ENCODE measurements around the gene UBE4B.

- TF ChIP-seq, protein P1, sequence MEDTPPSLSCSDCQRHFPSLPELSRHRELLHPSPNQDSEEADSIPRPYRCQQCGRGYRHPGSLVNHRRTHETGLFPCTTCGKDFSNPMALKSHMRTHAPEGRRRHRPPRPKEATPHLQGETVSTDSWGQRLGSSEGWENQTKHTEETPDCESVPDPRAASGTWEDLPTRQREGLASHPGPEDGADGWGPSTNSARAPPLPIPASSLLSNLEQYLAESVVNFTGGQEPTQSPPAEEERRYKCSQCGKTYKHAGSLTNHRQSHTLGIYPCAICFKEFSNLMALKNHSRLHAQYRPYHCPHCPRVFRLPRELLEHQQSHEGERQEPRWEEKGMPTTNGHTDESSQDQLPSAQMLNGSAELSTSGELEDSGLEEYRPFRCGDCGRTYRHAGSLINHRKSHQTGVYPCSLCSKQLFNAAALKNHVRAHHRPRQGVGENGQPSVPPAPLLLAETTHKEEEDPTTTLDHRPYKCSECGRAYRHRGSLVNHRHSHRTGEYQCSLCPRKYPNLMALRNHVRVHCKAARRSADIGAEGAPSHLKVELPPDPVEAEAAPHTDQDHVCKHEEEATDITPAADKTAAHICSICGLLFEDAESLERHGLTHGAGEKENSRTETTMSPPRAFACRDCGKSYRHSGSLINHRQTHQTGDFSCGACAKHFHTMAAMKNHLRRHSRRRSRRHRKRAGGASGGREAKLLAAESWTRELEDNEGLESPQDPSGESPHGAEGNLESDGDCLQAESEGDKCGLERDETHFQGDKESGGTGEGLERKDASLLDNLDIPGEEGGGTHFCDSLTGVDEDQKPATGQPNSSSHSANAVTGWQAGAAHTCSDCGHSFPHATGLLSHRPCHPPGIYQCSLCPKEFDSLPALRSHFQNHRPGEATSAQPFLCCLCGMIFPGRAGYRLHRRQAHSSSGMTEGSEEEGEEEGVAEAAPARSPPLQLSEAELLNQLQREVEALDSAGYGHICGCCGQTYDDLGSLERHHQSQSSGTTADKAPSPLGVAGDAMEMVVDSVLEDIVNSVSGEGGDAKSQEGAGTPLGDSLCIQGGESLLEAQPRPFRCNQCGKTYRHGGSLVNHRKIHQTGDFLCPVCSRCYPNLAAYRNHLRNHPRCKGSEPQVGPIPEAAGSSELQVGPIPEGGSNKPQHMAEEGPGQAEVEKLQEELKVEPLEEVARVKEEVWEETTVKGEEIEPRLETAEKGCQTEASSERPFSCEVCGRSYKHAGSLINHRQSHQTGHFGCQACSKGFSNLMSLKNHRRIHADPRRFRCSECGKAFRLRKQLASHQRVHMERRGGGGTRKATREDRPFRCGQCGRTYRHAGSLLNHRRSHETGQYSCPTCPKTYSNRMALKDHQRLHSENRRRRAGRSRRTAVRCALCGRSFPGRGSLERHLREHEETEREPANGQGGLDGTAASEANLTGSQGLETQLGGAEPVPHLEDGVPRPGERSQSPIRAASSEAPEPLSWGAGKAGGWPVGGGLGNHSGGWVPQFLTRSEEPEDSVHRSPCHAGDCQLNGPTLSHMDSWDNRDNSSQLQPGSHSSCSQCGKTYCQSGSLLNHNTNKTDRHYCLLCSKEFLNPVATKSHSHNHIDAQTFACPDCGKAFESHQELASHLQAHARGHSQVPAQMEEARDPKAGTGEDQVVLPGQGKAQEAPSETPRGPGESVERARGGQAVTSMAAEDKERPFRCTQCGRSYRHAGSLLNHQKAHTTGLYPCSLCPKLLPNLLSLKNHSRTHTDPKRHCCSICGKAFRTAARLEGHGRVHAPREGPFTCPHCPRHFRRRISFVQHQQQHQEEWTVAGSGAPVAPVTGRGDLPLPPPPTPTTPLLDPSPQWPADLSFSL (CRISPR knock-in tag; IDR thresholded peaks at IDR 0.05) = no peak
- TF ChIP-seq CTCF (CRISPR knock-in tag; IDR thresholded peaks at IDR 0.05) (no peak), ZFP37 (CRISPR knock-in tag; IDR thresholded peaks at IDR 0.05; ENCODE audit: borderline replicate concordance) (no peak), NR1H2 (CRISPR knock-in tag; IDR thresholded peaks at IDR 0.05; ENCODE audit: borderline replicate concordance, low read depth) (no peak), EZH2 (conservative IDR thresholded peaks at IDR 0.05; ENCODE audit: low read depth, low read length) (no peak), THAP8 (CRISPR knock-in tag; IDR thresholded peaks at IDR 0.05; ENCODE audit: borderline replicate concordance) (no peak), ZKSCAN8 (CRISPR knock-in tag; IDR thresholded peaks at IDR 0.05; ENCODE audit: borderline replicate concordance) (no peak), ZNF878 (CRISPR knock-in tag; IDR thresholded peaks at IDR 0.05) (no peak), MEIS1 (CRISPR knock-in tag; IDR thresholded peaks at IDR 0.05; ENCODE audit: borderline replicate concordance) (no peak), ZZZ3 (CRISPR knock-in tag; IDR thresholded peaks at IDR 0.05; ENCODE audit: borderline replicate concordance) (no peak), JDP2 (CRISPR knock-in tag; IDR thresholded peaks at IDR 0.05; ENCODE audit: borderline replicate concordance) (no peak), POGZ (CRISPR knock-in tag; IDR thresholded peaks at IDR 0.05) (no peak), CCAR2 (optimal IDR thresholded peaks at IDR 0.05; ENCODE audit: low read depth, low read length) (no peak)
These were observed 180.5 kb downstream of the UBE4B start for GRCh38 chr1:10213186-10213705.

Measured in HepG2 (cell line).